Measurements from ENCODE around the gene CDC45. TPM values are rescaled to one million over a fixed set of nuclear protein-coding genes. Genes with fewer than 3 reads are reported as not detected.

CDC45 gene
- total RNA-seq, 4 donors from 2014 or later: 3.4 to 16.7 (median 9.1) TPM

DNA sequence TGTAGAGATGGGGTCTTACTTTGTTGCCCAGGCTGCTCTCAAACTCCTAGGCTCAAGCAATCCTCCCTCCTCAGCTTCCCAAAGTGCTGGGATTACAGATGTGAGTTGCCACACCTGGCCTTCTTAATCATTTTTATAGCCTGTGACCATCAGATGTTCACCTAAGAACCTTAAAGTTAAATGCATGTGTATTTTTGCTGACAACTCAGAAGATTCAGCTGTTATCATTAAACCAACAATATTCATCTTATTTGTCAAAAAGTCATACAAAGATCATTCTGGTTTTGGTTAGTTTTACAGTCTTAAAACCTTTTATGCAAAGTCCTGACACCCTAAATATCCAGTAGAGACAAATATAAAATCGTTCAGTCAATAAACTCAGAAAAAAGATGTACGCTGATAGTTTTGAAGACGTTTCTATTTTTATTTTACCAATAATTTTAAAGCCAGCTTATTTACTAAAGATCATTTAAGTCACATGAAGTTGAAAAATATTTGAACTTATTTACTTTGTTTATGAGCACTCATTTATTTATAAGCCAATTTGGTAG is 22.3 kb downstream of the CDC45 start:
- H3K4me3 ChIP-seq: no peak overlapping the region
- no peaks in the 10 kb centered on the region for H3K4me1 ChIP-seq
- no peaks in the 10 kb centered on the region for H3K9me3 ChIP-seq
- no peak for TF ChIP-seq POLR2A (IDR thresholded peaks at IDR 0.05)
- TF ChIP-seq, protein P1, sequence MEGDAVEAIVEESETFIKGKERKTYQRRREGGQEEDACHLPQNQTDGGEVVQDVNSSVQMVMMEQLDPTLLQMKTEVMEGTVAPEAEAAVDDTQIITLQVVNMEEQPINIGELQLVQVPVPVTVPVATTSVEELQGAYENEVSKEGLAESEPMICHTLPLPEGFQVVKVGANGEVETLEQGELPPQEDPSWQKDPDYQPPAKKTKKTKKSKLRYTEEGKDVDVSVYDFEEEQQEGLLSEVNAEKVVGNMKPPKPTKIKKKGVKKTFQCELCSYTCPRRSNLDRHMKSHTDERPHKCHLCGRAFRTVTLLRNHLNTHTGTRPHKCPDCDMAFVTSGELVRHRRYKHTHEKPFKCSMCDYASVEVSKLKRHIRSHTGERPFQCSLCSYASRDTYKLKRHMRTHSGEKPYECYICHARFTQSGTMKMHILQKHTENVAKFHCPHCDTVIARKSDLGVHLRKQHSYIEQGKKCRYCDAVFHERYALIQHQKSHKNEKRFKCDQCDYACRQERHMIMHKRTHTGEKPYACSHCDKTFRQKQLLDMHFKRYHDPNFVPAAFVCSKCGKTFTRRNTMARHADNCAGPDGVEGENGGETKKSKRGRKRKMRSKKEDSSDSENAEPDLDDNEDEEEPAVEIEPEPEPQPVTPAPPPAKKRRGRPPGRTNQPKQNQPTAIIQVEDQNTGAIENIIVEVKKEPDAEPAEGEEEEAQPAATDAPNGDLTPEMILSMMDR (IDR thresholded peaks at IDR 0.05): no peak
- no peaks in the 10 kb centered on the region for H3K27me3 ChIP-seq
- intact Hi-C loops (cut with DNase I): no loop called here
- 82 to 88% methylated on average over 3 of the region's 3 CpGs for WGBS, 2 donors
- H3K36me3 ChIP-seq: no peaks in the 10 kb centered on the region
- no peak for DNase-seq
- no peak overlapping the region for H3K27ac ChIP-seq

- WGBS, 2 donors: 91 to 100% methylated on average over 2 to 7 of the region's 7 CpGs
- Histone ChIP-seq H3K27me3 (no peaks in the 10 kb centered on the region), H3K9me3 (no peaks in the 10 kb centered on the region), H3K4me1 (no peaks in the 10 kb centered on the region), H3K27ac (no peak overlapping the region), H3K4me3 (no peak overlapping the region), H3K36me3 (no peaks in the 10 kb centered on the region)
- intact Hi-C loops (cut with DNase I): no loop called here
- TF ChIP-seq POLR2A (IDR thresholded peaks at IDR 0.05): no peak
- TF ChIP-seq, protein P1 (IDR thresholded peaks at IDR 0.05): no peak
- no peak for DNase-seq
Observed at GRCh38 chr22:19503367-19503766, 23.6 kb downstream of the CDC45 start.

- WGBS, 2 donors: 92 to 96% methylated on average over 6 to 8 of the region's 9 CpGs
- TF ChIP-seq, protein P1 (IDR thresholded peaks at IDR 0.05): no peak
- TF ChIP-seq POLR2A (IDR thresholded peaks at IDR 0.05): no peak
- Histone ChIP-seq H3K27me3 (no peaks in the 10 kb centered on the region), H3K9me3 (no peaks in the 10 kb centered on the region), H3K4me1 (no peaks in the 10 kb centered on the region), H3K36me3 (no peaks in the 10 kb centered on the region), H3K27ac (no peak overlapping the region), H3K4me3 (no peak overlapping the region)
- intact Hi-C loops (cut with DNase I): no loop called here
- no peak for DNase-seq
Observed at GRCh38 chr22:19503869-19504268, 24.1 kb downstream of the CDC45 start.

DNA sequence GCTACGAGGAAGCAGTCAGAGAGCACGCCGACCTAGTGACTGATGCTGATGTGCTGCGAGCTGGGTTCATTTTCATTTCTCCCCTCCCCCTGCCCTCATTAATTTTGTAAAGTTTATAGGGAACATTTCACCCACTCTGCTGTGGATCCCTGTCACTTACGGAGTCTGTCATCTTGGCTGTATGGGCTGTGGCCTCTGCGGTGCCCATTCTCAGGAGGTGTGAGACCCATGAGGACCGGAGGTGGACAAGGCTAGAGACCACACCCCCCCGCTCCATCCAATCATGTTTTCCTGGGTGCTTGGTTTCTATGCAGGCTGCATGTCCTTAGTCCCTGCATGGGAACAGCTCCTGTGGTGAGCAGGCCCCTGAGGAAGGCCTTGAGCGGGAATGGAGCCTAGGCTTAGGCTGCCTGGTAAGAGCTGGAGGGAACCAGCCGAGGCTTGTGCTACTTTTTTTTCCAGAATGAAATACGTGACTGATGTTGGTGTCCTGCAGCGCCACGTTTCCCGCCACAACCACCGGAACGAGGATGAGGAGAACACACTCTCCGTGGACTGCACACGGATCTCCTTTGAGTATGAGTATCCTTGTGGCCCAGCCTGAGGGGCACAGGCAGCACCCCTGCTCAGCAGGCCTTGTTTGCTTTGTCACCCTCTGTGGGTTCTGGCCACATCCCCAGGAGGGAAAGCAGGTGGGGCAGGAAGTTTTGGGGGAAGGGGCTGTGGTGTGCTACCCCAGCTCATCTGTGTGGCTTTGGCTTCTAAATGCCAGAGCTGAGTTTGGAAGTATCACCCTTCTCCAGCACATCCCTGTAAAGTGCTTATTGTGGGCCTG is 25.4 kb downstream of the CDC45 start:
- Histone ChIP-seq H3K4me3 (no peak overlapping the region), H3K36me3 (no peaks in the 10 kb centered on the region), H3K27ac (no peak overlapping the region), H3K9me3 (no peaks in the 10 kb centered on the region), H3K4me1 (no peaks in the 10 kb centered on the region), H3K27me3 (no peaks in the 10 kb centered on the region)
- no peak for DNase-seq
- intact Hi-C loops (cut with DNase I): no loop called here
- whole genome bisulfite sequencing, 2 donors: 91 to 92% methylated on average over 6 to 9 of the region's 18 CpGs
- no peak for TF ChIP-seq POLR2A (IDR thresholded peaks at IDR 0.05)
- TF ChIP-seq, protein P1 (IDR thresholded peaks at IDR 0.05): no peak

DNA sequence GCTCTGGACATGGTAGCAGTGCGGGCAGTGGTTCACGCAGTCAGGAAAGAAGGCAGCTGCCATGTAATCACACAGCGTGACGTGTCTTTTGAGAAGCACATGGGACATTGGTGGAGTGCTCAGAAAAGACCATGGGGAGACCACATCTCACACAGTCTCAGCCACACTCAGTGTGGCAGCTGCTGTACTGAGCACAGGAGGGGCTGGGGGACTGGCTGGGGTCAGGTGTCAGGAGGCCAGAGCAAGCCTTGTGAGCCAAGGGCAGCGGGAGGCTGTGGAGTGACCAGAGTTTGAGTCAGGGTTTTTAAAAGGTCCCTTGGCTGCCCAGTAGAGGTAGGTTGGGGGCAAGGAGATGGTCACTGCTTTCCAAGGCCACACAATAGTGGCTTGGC is 26.0 kb downstream of the CDC45 start:
- H3K27ac ChIP-seq: no peak overlapping the region
- intact Hi-C loops (cut with DNase I): no loop called here
- no peak for DNase-seq
- no peaks in the 10 kb centered on the region for H3K9me3 ChIP-seq
- H3K4me1 ChIP-seq: no peaks in the 10 kb centered on the region
- H3K4me3 ChIP-seq: no peak overlapping the region
- 91 to 94% methylated on average over 1 to 3 of the region's 5 CpGs for WGBS, 2 donors
- no peaks in the 10 kb centered on the region for H3K27me3 ChIP-seq
- no peaks in the 10 kb centered on the region for H3K36me3 ChIP-seq
- TF ChIP-seq, protein P1 (IDR thresholded peaks at IDR 0.05): no peak
- no peak for TF ChIP-seq POLR2A (IDR thresholded peaks at IDR 0.05)
